Measurements from ENCODE around the gene MDM2.
"Not testable (repeated sequence)": the region's sequence is repeated elsewhere in the genome, so short reads cannot be mapped to it uniquely, and the experiment has no call there.

- not testable (repeated sequence) for TF ChIP-seq CREB5 (CRISPR knock-in tag; IDR thresholded peaks at IDR 0.05; ENCODE audit: low read depth); PPARA (CRISPR knock-in tag; IDR thresholded peaks at IDR 0.05; ENCODE audit: borderline replicate concordance); ESRRG (CRISPR knock-in tag; IDR thresholded peaks at IDR 0.05); CSRNP3 (CRISPR knock-in tag; IDR thresholded peaks at IDR 0.05); ZFP3 (CRISPR knock-in tag; IDR thresholded peaks at IDR 0.05); GLIS3 (CRISPR knock-in tag; IDR thresholded peaks at IDR 0.05); RARB (CRISPR knock-in tag; IDR thresholded peaks at IDR 0.05); ZFP30 (CRISPR knock-in tag; IDR thresholded peaks at IDR 0.05); OSR1 (CRISPR knock-in tag; IDR thresholded peaks at IDR 0.05); ZC3H10 (CRISPR knock-in tag; IDR thresholded peaks at IDR 0.05); ARNTL (CRISPR knock-in tag; IDR thresholded peaks at IDR 0.05; ENCODE audit: borderline replicate concordance, low read depth)
These were observed 6.9 kb upstream of the MDM2 start for GRCh38 chr12:68801124-68801523.
